ENCODE measurements around the gene ARHGAP5.

The ARHGAP5 gene

DNA sequence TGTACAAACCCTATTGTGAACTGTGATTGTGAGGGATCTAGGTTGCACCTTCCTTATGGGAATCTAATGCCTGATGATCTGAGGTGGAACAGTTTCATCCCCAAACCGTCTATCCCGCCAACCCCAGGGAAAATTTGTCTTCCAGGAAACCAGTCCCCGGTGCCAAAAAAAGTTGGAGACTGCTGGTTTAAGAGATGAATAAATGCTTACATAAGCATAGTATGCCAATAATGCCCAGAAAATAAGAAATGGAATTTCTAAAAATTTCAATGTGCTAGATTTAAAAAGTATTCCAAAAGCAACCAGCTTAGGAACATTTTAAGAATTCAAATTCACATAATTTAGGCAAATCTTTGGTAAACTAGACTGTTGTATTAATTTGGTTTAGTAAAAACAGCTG lies 131.4 kb downstream of the ARHGAP5 start:
- ChIA-PET POLR2A (ENCODE audit: low non-redundant PET) (no interaction called here), CTCF (no interaction called here)

More for the DNA sequence above, 131.4 kb downstream of the ARHGAP5 start:
- TF ChIP-seq, protein P1, sequence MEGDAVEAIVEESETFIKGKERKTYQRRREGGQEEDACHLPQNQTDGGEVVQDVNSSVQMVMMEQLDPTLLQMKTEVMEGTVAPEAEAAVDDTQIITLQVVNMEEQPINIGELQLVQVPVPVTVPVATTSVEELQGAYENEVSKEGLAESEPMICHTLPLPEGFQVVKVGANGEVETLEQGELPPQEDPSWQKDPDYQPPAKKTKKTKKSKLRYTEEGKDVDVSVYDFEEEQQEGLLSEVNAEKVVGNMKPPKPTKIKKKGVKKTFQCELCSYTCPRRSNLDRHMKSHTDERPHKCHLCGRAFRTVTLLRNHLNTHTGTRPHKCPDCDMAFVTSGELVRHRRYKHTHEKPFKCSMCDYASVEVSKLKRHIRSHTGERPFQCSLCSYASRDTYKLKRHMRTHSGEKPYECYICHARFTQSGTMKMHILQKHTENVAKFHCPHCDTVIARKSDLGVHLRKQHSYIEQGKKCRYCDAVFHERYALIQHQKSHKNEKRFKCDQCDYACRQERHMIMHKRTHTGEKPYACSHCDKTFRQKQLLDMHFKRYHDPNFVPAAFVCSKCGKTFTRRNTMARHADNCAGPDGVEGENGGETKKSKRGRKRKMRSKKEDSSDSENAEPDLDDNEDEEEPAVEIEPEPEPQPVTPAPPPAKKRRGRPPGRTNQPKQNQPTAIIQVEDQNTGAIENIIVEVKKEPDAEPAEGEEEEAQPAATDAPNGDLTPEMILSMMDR (conservative IDR thresholded peaks at IDR 0.05; ENCODE audit: low read depth) = no peak
- DNase-seq (ENCODE audit: low spot score) = no peak
- no peak overlapping the region for H3K27ac ChIP-seq
